ENCODE data around the gene CXCR4. TPM values are rescaled to one million over a fixed set of nuclear protein-coding genes. Genes with fewer than 3 reads are reported as not detected.

The CXCR4 gene
- total and polyA plus RNA-seq, 7 donors, result 5.0 to 255 (median 6.6) TPM

- no peak for DNase-seq
- Histone ChIP-seq H3K4me3 (no peak overlapping the region), H3K36me3 (no peaks in the 10 kb centered on the region), H3K4me1 (no peaks in the 10 kb centered on the region), H3K27ac (no peak overlapping the region), H3K27me3 (peaks cover 0 to 32% (median 14%) of the 10 kb centered on the region in 3 donors), H3K9me3 (no peaks in the 10 kb centered on the region)
- TF ChIP-seq POLR2AphosphoS5 (IDR thresholded peaks at IDR 0.05) (no peak), EP300 (IDR thresholded peaks at IDR 0.05) (no peak), CTCF (IDR thresholded peaks at IDR 0.05) (no peak), POLR2A (IDR thresholded peaks at IDR 0.05) (no peak)
- intact Hi-C loops (cut with DNase I), result loop anchor here (10.0 kb wide), 1 partner anchor 274 kb away; no protein-coding TSS in a partner anchor
- 33 to 45% methylated on average over 1 of the region's 1 CpG for WGBS, 2 donors
These were observed 7.4 kb downstream of the CXCR4 start for GRCh38 chr2:136110526-136110925.

GRCh38 chr2:136108463-136108862 is 9.5 kb downstream of the CXCR4 start:
- Histone ChIP-seq H3K36me3 (no peaks in the 10 kb centered on the region), H3K27ac (no peak overlapping the region), H3K27me3 (peaks cover 0 to 12% (median 2%) of the 10 kb centered on the region in 3 donors), H3K9me3 (no peaks in the 10 kb centered on the region), H3K4me3 (no peak overlapping the region), H3K4me1 (no peaks in the 10 kb centered on the region)
- no peak for DNase-seq
- WGBS, 2 donors, result 85 to 87% methylated on average over 3 of the region's 3 CpGs
- TF ChIP-seq POLR2AphosphoS5 (IDR thresholded peaks at IDR 0.05) (no peak), CTCF (IDR thresholded peaks at IDR 0.05) (no peak), POLR2A (IDR thresholded peaks at IDR 0.05) (no peak), EP300 (IDR thresholded peaks at IDR 0.05) (no peak)
- intact Hi-C loops (cut with DNase I), result no loop called here

- Histone ChIP-seq H3K4me1 (no peaks in the 10 kb centered on the region), H3K4me3 (no peak overlapping the region), H3K27ac (no peak overlapping the region), H3K27me3 (peaks cover 0 to 4% (median 0%) of the 10 kb centered on the region in 3 donors), H3K36me3 (no peaks in the 10 kb centered on the region), H3K9me3 (no peaks in the 10 kb centered on the region)
- DNase-seq, result no peak
- intact Hi-C loops (cut with DNase I), result no loop called here
- no peak for TF ChIP-seq EP300 (IDR thresholded peaks at IDR 0.05)
- no peak for TF ChIP-seq POLR2A (IDR thresholded peaks at IDR 0.05)
- TF ChIP-seq POLR2AphosphoS5 (IDR thresholded peaks at IDR 0.05), result no peak
- no peak for TF ChIP-seq CTCF (IDR thresholded peaks at IDR 0.05)
- 77 to 79% methylated on average over 6 of the region's 6 CpGs for WGBS, 2 donors
These were observed 10.6 kb downstream of the CXCR4 start for GRCh38 chr2:136107051-136108033.

- Histone ChIP-seq H3K4me1 (no peaks in the 10 kb centered on the region), H3K27ac (no peak overlapping the region), H3K36me3 (no peaks in the 10 kb centered on the region), H3K9me3 (no peaks in the 10 kb centered on the region), H3K4me3 (no peak overlapping the region), H3K27me3 (no peaks in the 10 kb centered on the region)
- WGBS, 2 donors, result 71 to 87% methylated on average over 7 of the region's 7 CpGs
- TF ChIP-seq POLR2A (IDR thresholded peaks at IDR 0.05) (no peak), CTCF (IDR thresholded peaks at IDR 0.05) (no peak), EP300 (IDR thresholded peaks at IDR 0.05) (no peak), POLR2AphosphoS5 (IDR thresholded peaks at IDR 0.05) (no peak)
- no peak for DNase-seq
- intact Hi-C loops (cut with DNase I), result no loop called here
These were observed 11.4 kb downstream of the CXCR4 start for GRCh38 chr2:136106505-136106904.

Data from sigmoid colon (tissue), 7 donors.